K562 (cell line): ENCODE measurements around the gene PRCP. TPM values are rescaled to one million over a fixed set of nuclear protein-coding genes. Genes with fewer than 3 reads are reported as not detected.

Source experiments
- ATAC-seq: fragments of 200-7000 bp; cut with Tn5 transposase; 3 replicates; pipeline ENCODE4 v1.9.1; 2020; ENCODE audit warnings: moderate library complexity
- BruUV-seq: library from RNA; stranded (reverse); fragments of 400-500 nt; replicated peaks from 2 replicates; lab custom pipeline; 2021; lab: Mats Ljungman, UMichigan
- CTCF ChIA-PET: fragments of 300-600 bp; formaldehyde crosslinking; extraction: SDS; loops from one replicate; lab custom pipeline; 2021; ENCODE audit warnings: low intra/inter-chr PET ratio; lab: Yijun Ruan, JAX
- POLR2A ChIA-PET: fragments of 300-600, 350-650 bp; sonication (Branson Sonifier 250); formaldehyde crosslinking; extraction: SDS; loops from one replicate; lab custom pipeline; 2021; ENCODE audit warnings: antibody characterized with exemption, inconsistent platforms; lab: Yijun Ruan, JAX
- DNase-seq, 4 experiments: peaks; one replicate each; pipeline versions ENCODE4 v3.0.0 to v3.0.0-alpha.2; 2011 to 2018; ENCODE audit warnings: low spot score in 3 of 4, mixed read lengths in 3 of 4; ENCODE audit errors: extremely low read depth in 1 of 4
- FAIRE-seq: peaks from 2 replicates; lab custom pipeline; 2011; peaks lifted over from hg19 to GRCh38; lab: Jason Lieb, UNC
- H2AFZ ChIP-seq: 2 replicates; pipeline ENCODE4 v1.6.0; 2011; ENCODE audit warnings: low read depth, low read length, control low read depth, inconsistent platforms
- H3K27ac ChIP-seq: fragments of 200-600 bp; 3 replicates; pipeline ENCODE4 v1.8.0; 2011; ENCODE audit warnings: low read depth, mild to moderate bottlenecking, control low read depth, inconsistent platforms, low read length, moderate library complexity, mixed read lengths; ENCODE audit errors: extremely low read depth
- H3K27me3 ChIP-seq, 2 experiments: fragments of 300-600 bp in 1 of 2; 2 replicates in 1 of 2; 3 replicates in 1 of 2; pipeline versions ENCODE4 v1.6.0 to v1.8.0; 2011; ENCODE audit warnings: inconsistent platforms in 2 of 2, low read length in 2 of 2, mild to moderate bottlenecking in 1 of 2, mixed read lengths in 1 of 2, moderate library complexity in 1 of 2; ENCODE audit not compliant: control insufficient read depth in 2 of 2, insufficient read depth in 2 of 2
- H3K36me3 ChIP-seq: fragments of 300-600 bp; 3 replicates; pipeline ENCODE4 v1.8.0; 2011; ENCODE audit warnings: mild to moderate bottlenecking, low read length, inconsistent platforms; ENCODE audit not compliant: control insufficient read depth, insufficient read depth
- H3K4me1 ChIP-seq, 2 experiments: fragments of 200-600 bp in 1 of 2; replicated peaks in 1 of 2; 2 replicates in 1 of 2; 3 replicates in 1 of 2; pipeline versions ENCODE4 v1.5.1 to v1.8.0; 2011; ENCODE audit warnings: inconsistent platforms in 2 of 2, low read length in 2 of 2, mild to moderate bottlenecking in 1 of 2, mixed read lengths in 1 of 2, moderate library complexity in 1 of 2; ENCODE audit not compliant: control insufficient read depth in 2 of 2, insufficient read depth in 2 of 2
- H3K4me2 ChIP-seq: 2 replicates; pipeline ENCODE4 v1.6.1; 2011; ENCODE audit warnings: low read length, control low read depth, inconsistent platforms, mixed read lengths; ENCODE audit not compliant: insufficient read depth
- H3K4me3 ChIP-seq: fragments of 200-600 bp; sonication (generic), shearing (Covaris generic); 2 replicates; pipeline ENCODE4 v1.5.1; 2016; ENCODE audit warnings: control low read depth, inconsistent platforms
- H3K79me2 ChIP-seq: fragments of 200-600 bp; 3 replicates; pipeline ENCODE4 v1.8.0; 2011; ENCODE audit warnings: low read length, inconsistent platforms; ENCODE audit not compliant: control insufficient read depth, insufficient read depth
- H3K9ac ChIP-seq, 2 experiments: 2 replicates each; pipeline versions ENCODE4 v1.6.0 to v1.6.1; 2011; ENCODE audit warnings: low read depth in 2 of 2, low read length in 2 of 2, control low read depth in 1 of 2, inconsistent platforms in 1 of 2, mild to moderate bottlenecking in 1 of 2, mixed read lengths in 1 of 2; ENCODE audit not compliant: insufficient read depth in 1 of 2
- H3K9me1 ChIP-seq: one replicate; pipeline ENCODE4 v1.6.0; 2011; ENCODE audit warnings: inconsistent platforms, mild to moderate bottlenecking, low read length, moderate library complexity; ENCODE audit not compliant: control insufficient read depth, insufficient read depth
- H3K9me3 ChIP-seq: replicated peaks from 2 replicates; pipeline ENCODE4 v1.5.1; 2011; ENCODE audit warnings: low read depth, low read length, inconsistent platforms; ENCODE audit not compliant: control insufficient read depth, insufficient read depth
- H4K20me1 ChIP-seq: replicated peaks from 2 replicates; pipeline ENCODE4 v1.6.1; 2011; ENCODE audit warnings: low read length, inconsistent platforms, mixed read lengths; ENCODE audit not compliant: control insufficient read depth, insufficient read depth
- C11orf30 ChIP-seq: fragments of 450-650 bp; IDR thresholded peaks from 2 replicates; pipeline ENCODE4 v1.6.1; 2016; ENCODE audit warnings: low read depth, mild to moderate bottlenecking
- MAFF ChIP-seq: IDR thresholded peaks from 2 replicates; pipeline ENCODE4 v1.6.1; 2012; ENCODE audit warnings: low read length, improper control_type of control experiment
- MAFG ChIP-seq: fragments of 450-650 bp; conservative IDR thresholded peaks from 2 replicates; pipeline ENCODE4 v1.6.1; 2016; ENCODE audit warnings: missing genetic modification characterization, missing compliant biosample characterization
- MAFK ChIP-seq: IDR thresholded peaks from 2 replicates; pipeline ENCODE4 v1.6.1; 2011; ENCODE audit warnings: low read length, improper control_type of control experiment
- TRIM24 ChIP-seq, 2 experiments: fragments of 450-650 bp; IDR thresholded peaks; 2 replicates each; pipeline ENCODE4 v1.6.1; 2016
- ZNF316 ChIP-seq: fragments of 450-650 bp; IDR thresholded peaks from 2 replicates; pipeline ENCODE4 v1.6.1; 2016
- WGBS: fragments of 100-300 bp; shearing (Covaris generic); methylation state at CpG from one replicate; pipeline ENCODE4 v1.1.6; 2016; ENCODE audit warnings: low coverage, mixed read lengths; ENCODE audit not compliant: insufficient coverage; ENCODE audit errors: missing lambda C conversion rate; 5-methylcytosine and 5-hydroxymethylcytosine counted together
- in situ Hi-C: fragments of 300-500 bp; cut with MboI; formaldehyde crosslinking; loops from 4 replicates; pipeline ENCODE4 v1.15.0; 2018; ENCODE audit warnings: inconsistent platforms, mixed read lengths
- intact Hi-C: fragments of 100-400 bp; cut with micrococcal nuclease; formaldehyde crosslinking; loops from 2 replicates; pipeline ENCODE4 v1.14.2; 2022
- polyA plus RNA-seq, 8 experiments: library from polyadenylated mRNA; depleted of rRNA in 4 of 8; stranded (reverse) in 5 of 8; unstranded in 3 of 8; fragments of >200 nt; fragmentation: Nextera tagmentation in 2 of 8; fragmentation: Illumina TruSeq in 1 of 8; extraction: Ambion mirVana in 2 of 8; extraction: Trizol in 1 of 8; gene quantifications; 2 replicates each; pipeline versions ENCODE4 v1.2.1 to v1.2.3, GENCODE V29; 2011 to 2014; ENCODE audit warnings: inconsistent platforms in 1 of 8, missing spikeins in 1 of 8
- total RNA-seq, 7 experiments: library from RNA; depleted of rRNA in 6 of 7; stranded (reverse); fragments of >200 nt in 6 of 7; fragmentation: Illumina TruSeq in 2 of 7; extraction: Trizol in 2 of 7; gene quantifications; 2 replicates each; pipeline versions ENCODE4 v1.2.1 to v1.2.3, GENCODE V29; 2011 to 2021; ENCODE audit warnings: low replicate concordance in 1 of 7

Gene PRCP
- total and polyA plus RNA-seq, 9 of the 15 experiments (the other 6 are each of a cell fraction or from before 2014, with no cell fraction given) = 9.5 to 43.1 (median 23.2) TPM

DNA sequence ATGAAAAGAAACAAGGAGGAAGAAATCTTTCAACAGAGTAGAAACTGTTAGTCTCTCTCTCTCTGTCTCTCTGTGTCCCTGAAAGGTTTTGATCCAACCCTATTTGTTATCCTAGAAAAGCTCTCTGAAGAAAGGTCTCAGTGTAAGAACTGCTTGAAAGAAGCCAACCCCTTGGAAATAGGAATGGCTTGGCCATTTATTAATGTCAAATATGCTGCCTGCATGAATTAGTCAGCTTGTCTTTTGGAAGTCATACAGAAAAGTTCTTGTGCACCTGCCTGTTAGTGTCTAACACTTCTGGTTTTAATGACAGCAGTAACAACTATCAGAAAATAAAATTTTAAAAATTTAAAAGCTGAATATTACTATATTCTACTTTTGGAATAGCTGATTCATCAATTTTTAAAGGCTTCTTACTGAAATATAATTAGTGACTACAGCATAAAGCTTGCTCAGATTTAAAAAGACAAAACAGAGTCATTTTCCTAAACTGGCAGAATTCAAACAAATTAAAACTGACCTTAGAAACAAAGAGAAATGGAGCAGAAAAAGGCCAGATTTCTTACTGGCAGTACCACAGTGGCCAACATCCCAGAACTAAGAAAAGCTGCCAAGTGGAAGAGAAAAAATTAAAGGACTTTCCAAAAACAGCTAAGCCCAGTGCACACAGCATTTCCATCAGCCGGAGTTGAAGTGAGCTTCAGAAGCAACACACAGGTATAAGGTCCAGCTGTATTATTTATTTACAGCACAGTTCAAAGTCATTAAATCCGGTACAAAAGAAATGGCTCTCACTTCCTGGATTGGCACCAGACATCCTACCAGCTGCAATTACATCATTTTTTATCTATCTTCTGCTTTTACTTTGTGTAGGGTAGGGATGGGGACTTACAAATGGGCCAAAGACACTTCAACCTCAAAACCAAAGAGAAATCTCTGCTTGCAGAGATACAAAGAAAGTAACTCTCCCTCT lies 76.3 kb downstream of the PRCP start:
- ATAC-seq (no peak), FAIRE-seq (no peak), DNase-seq (no peak)
- Histone ChIP-seq H3K79me2 (no peaks in the 10 kb centered on the region), H3K9ac (no peak overlapping the region), H3K27me3 (no peaks in the 10 kb centered on the region), H3K4me1 (no peaks in the 10 kb centered on the region), H3K4me3 (no peak overlapping the region), H3K36me3 (no peaks in the 10 kb centered on the region), H3K9me1 (no peaks in the 10 kb centered on the region), H2AFZ (no peak overlapping the region), H3K4me2 (no peak overlapping the region), H4K20me1 (no peaks in the 10 kb centered on the region), H3K27ac (no peak overlapping the region), H3K9me3 (no peaks in the 10 kb centered on the region)
- no TSS peak for BruUV-seq
- intact Hi-C loops = no loop called here
- WGBS = 72% methylated on average over 2 of the region's 2 CpGs
- in situ Hi-C loops = no loop called here
- ChIA-PET POLR2A (interaction anchor here (0.6 to 0.9 kb wide), 2 partner anchors 27 to 927 kb away, joined by 3 to 4 read pairs; no protein-coding TSS in a partner anchor), CTCF (no interaction called here)
- TF ChIP-seq MAFK (peak; percentile 85), TRIM24 (IDR thresholded peaks at IDR 0.05) (no peak), C11orf30 (peak; percentile 83), ZNF316 (peak; percentile 92), MAFF (peak; percentile 85), MAFG (peak; percentile 75)
